ENCODE data around the gene PLAC8.
"Not testable (repeated sequence)": the region's sequence is repeated elsewhere in the genome, so short reads cannot be mapped to it uniquely, and the experiment has no call there.

The PLAC8 gene

GRCh38 chr4:83111751-83112141 is 2.8 kb downstream of the PLAC8 start:
- DNase-seq, result not testable (repeated sequence)

GRCh38 chr4:83110970-83111750 is 3.4 kb downstream of the PLAC8 start:
- no peak for DNase-seq

- DNase-seq, result peak; percentile 88
These were observed 4.1 kb downstream of the PLAC8 start for GRCh38 chr4:83110223-83110945.

GRCh38 chr4:83109480-83110222 is 4.9 kb downstream of the PLAC8 start:
- peak; percentile 75 for DNase-seq

- DNase-seq, result peak; percentile 33
These were observed 6.2 kb downstream of the PLAC8 start for GRCh38 chr4:83108101-83108861.

- no peak for DNase-seq
These were observed 6.9 kb downstream of the PLAC8 start for GRCh38 chr4:83107631-83108030.

GRCh38 chr4:83104991-83105390 is 9.5 kb downstream of the PLAC8 start:
- DNase-seq, result no peak

- no peak for DNase-seq
These were observed 18.1 kb downstream of the PLAC8 start for GRCh38 chr4:83096397-83096796.

- DNase-seq, result no peak
These were observed 21.4 kb downstream of the PLAC8 start for GRCh38 chr4:83093060-83093640.

- DNase-seq, result peak; percentile 35
These were observed 24.9 kb downstream of the PLAC8 start for GRCh38 chr4:83089410-83090157.

GRCh38 chr4:83084956-83085355 is 29.6 kb downstream of the PLAC8 start:
- not testable (repeated sequence) for DNase-seq

GRCh38 chr4:83083925-83084475 is 30.5 kb downstream of the PLAC8 start:
- DNase-seq, result peak; percentile 35

GRCh38 chr4:83082777-83083176 is 31.8 kb downstream of the PLAC8 start:
- no peak for DNase-seq

- DNase-seq, result peak; percentile 11
These were observed 34.0 kb downstream of the PLAC8 start for GRCh38 chr4:83080561-83080960.

- DNase-seq, result peak; percentile 61
These were observed 39.0 kb downstream of the PLAC8 start for GRCh38 chr4:83075311-83076095.

- DNase-seq, result not testable (repeated sequence)
These were observed 39.7 kb downstream of the PLAC8 start for GRCh38 chr4:83074783-83075182.

GRCh38 chr4:83074086-83074704 is 40.3 kb downstream of the PLAC8 start:
- peak; percentile 88 for DNase-seq

- no peak for DNase-seq
These were observed 43.4 kb downstream of the PLAC8 start for GRCh38 chr4:83071116-83071515.

GRCh38 chr4:83067058-83067639 is 47.4 kb downstream of the PLAC8 start:
- no peak for DNase-seq

- peak; percentile 29 for DNase-seq
These were observed 49.3 kb downstream of the PLAC8 start for GRCh38 chr4:83065266-83065665.
